Measurements from ENCODE around the gene RANGRF.

RANGRF gene

GRCh38 chr17:8253801-8254200 lies 34.7 kb upstream of the RANGRF start:
- TF ChIP-seq GLIS3 (CRISPR knock-in tag; IDR thresholded peaks at IDR 0.05): no peak
- TF ChIP-seq PPARA (CRISPR knock-in tag; IDR thresholded peaks at IDR 0.05; ENCODE audit: borderline replicate concordance): no peak
- TF ChIP-seq POU6F1 (CRISPR knock-in tag; IDR thresholded peaks at IDR 0.05; ENCODE audit: borderline replicate concordance, low read depth): no peak
- TF ChIP-seq TOX (CRISPR knock-in tag; IDR thresholded peaks at IDR 0.05; ENCODE audit: borderline replicate concordance): no peak
- TF ChIP-seq ESRRG (CRISPR knock-in tag; IDR thresholded peaks at IDR 0.05): no peak
- no peak for TF ChIP-seq OSR1 (CRISPR knock-in tag; IDR thresholded peaks at IDR 0.05)
- TF ChIP-seq CSRNP3 (CRISPR knock-in tag; IDR thresholded peaks at IDR 0.05): no peak
- no peak for TF ChIP-seq TSHZ2 (CRISPR knock-in tag; IDR thresholded peaks at IDR 0.05)
- no peak for TF ChIP-seq CSDC2 (CRISPR knock-in tag; IDR thresholded peaks at IDR 0.05)
- TF ChIP-seq TCF4 (CRISPR knock-in tag; IDR thresholded peaks at IDR 0.05; ENCODE audit: borderline replicate concordance): no peak
- no peak for TF ChIP-seq CREB5 (CRISPR knock-in tag; IDR thresholded peaks at IDR 0.05; ENCODE audit: low read depth)
- peak; percentile 34; the same call in 1 of the 3 replicates for ATAC-seq

GRCh38 chr17:8254881-8255280 lies 33.6 kb upstream of the RANGRF start:
- ATAC-seq: no peak
- TF ChIP-seq OSR1 (CRISPR knock-in tag; IDR thresholded peaks at IDR 0.05): no peak
- no peak for TF ChIP-seq POU6F1 (CRISPR knock-in tag; IDR thresholded peaks at IDR 0.05; ENCODE audit: borderline replicate concordance, low read depth)
- TF ChIP-seq CREB5 (CRISPR knock-in tag; IDR thresholded peaks at IDR 0.05; ENCODE audit: low read depth): no peak
- no peak for TF ChIP-seq ZNF8 (CRISPR knock-in tag; IDR thresholded peaks at IDR 0.05)
- no peak for TF ChIP-seq ZNF70 (CRISPR knock-in tag; IDR thresholded peaks at IDR 0.05)
- TF ChIP-seq BACH2 (CRISPR knock-in tag; IDR thresholded peaks at IDR 0.05; ENCODE audit: borderline replicate concordance): no peak
- TF ChIP-seq ZFP3 (CRISPR knock-in tag; IDR thresholded peaks at IDR 0.05): no peak
- no peak for TF ChIP-seq TSHZ2 (CRISPR knock-in tag; IDR thresholded peaks at IDR 0.05)
- TF ChIP-seq GLIS3 (CRISPR knock-in tag; IDR thresholded peaks at IDR 0.05): no peak
- TF ChIP-seq RARB (CRISPR knock-in tag; IDR thresholded peaks at IDR 0.05): no peak
- TF ChIP-seq ZFP30 (CRISPR knock-in tag; IDR thresholded peaks at IDR 0.05): no peak
- no peak for TF ChIP-seq ZNF565 (CRISPR knock-in tag; conservative IDR thresholded peaks at IDR 0.05; ENCODE audit: low read depth)
- no peak for TF ChIP-seq TCF4 (CRISPR knock-in tag; IDR thresholded peaks at IDR 0.05; ENCODE audit: borderline replicate concordance)
